Transverse colon (tissue), 4 donors: ENCODE measurements around the gene LSM3.

Experiments
- CTCF ChIP-seq, 5 experiments: fragments of 200-600 bp in 3 of 5; fragments of 450-650 bp in 2 of 5; sonication (generic) in 3 of 5; IDR thresholded peaks; 1 replicate in 2 of 5; 2 replicates in 3 of 5; pipeline ENCODE4 v1.5.1; 2016 to 2017; ENCODE audit warnings: antibody characterized with exemption in 5 of 5, inconsistent platforms in 3 of 5, mild to moderate bottlenecking in 2 of 5, moderate library complexity in 1 of 5
- EP300 ChIP-seq: sonication (generic); formaldehyde crosslinking; IDR thresholded peaks from one replicate; pipeline ENCODE4 v1.6.1; 2017; ENCODE audit warnings: antibody characterized with exemption, low read depth
- POLR2A ChIP-seq: fragments of 450-650 bp; IDR thresholded peaks from one replicate; pipeline ENCODE4 v1.6.1; 2016; ENCODE audit warnings: antibody characterized with exemption, mild to moderate bottlenecking, moderate library complexity
- POLR2AphosphoS5 ChIP-seq, 3 donors: sonication (generic); formaldehyde crosslinking; IDR thresholded peaks; one replicate each; pipeline ENCODE4 v1.6.1; 2016; ENCODE audit warnings: antibody characterized with exemption in 3 of 3

- TF ChIP-seq CTCF (IDR thresholded peaks at IDR 0.05) = no peak
- TF ChIP-seq POLR2A = no peak
- TF ChIP-seq EP300 = no peak
- no peak for TF ChIP-seq POLR2AphosphoS5 (IDR thresholded peaks at IDR 0.05)
Observed at GRCh38 chr3:14147066-14147435, 31.6 kb upstream of the LSM3 start.
